Calu3 (cell line): ENCODE measurements around the gene ZBTB40. TPM values are rescaled to one million over a fixed set of nuclear protein-coding genes. Genes with fewer than 3 reads are reported as not detected.

Experiments
- BruUV-seq: library from RNA; stranded (reverse); fragments of 400-500 nt; replicated peaks from 2 replicates; lab custom pipeline; 2021; lab: Mats Ljungman, UMichigan
- CTCF ChIA-PET: fragments of 300-600 bp; sonication (Branson Sonifier 250); formaldehyde crosslinking; loops from one replicate; lab custom pipeline; 2022; ENCODE audit warnings: antibody characterized with exemption; lab: Charles Lee
- DNase-seq: peaks from one replicate; pipeline ENCODE4 v3.0.0; 2022
- H3K27ac Mint-ChIP-seq: one replicate; pipeline ENCODE4 v1.8.0; 2022; ENCODE audit warnings: mixed read lengths; ENCODE audit not compliant: unreplicated experiment
- H3K27me3 Mint-ChIP-seq: one replicate; pipeline ENCODE4 v1.8.0; 2022; ENCODE audit warnings: mixed read lengths; ENCODE audit not compliant: unreplicated experiment
- H3K36me3 Mint-ChIP-seq: one replicate; pipeline ENCODE4 v1.8.0; 2022; ENCODE audit warnings: mild to moderate bottlenecking, moderate library complexity, mixed read lengths; ENCODE audit not compliant: insufficient read depth, unreplicated experiment
- H3K4me1 Mint-ChIP-seq: one replicate; pipeline ENCODE4 v1.8.0; 2022; ENCODE audit warnings: mild to moderate bottlenecking, low read depth, mixed read lengths; ENCODE audit not compliant: unreplicated experiment
- H3K4me3 Mint-ChIP-seq: one replicate; pipeline ENCODE4 v1.8.0; 2022; ENCODE audit warnings: mild to moderate bottlenecking, low read depth, moderate library complexity, mixed read lengths; ENCODE audit not compliant: unreplicated experiment
- H3K9me3 Mint-ChIP-seq: one replicate; pipeline ENCODE4 v1.8.0; 2022; ENCODE audit warnings: low read depth, mixed read lengths; ENCODE audit not compliant: unreplicated experiment
- intact Hi-C: fragments of 100-400 bp; cut with micrococcal nuclease; formaldehyde crosslinking; loops from one replicate; pipeline ENCODE4 v1.10.0; 2022; ENCODE audit not compliant: unreplicated experiment
- total RNA-seq: library from RNA; stranded (reverse); gene quantifications from 2 replicates; pipeline ENCODE4 v1.2.3, GENCODE V29; 2022
- TF ChIP-seq, protein P1 (sequence below): fragments of 200-600 bp; IDR thresholded peaks from one replicate; pipeline ENCODE4 v1.8.0; 2022; ENCODE audit warnings: antibody characterized with exemption; ENCODE audit not compliant: unreplicated experiment

Gene ZBTB40
- total RNA-seq, 1 experiment from 2014 or later, result 18.7 TPM

DNA sequence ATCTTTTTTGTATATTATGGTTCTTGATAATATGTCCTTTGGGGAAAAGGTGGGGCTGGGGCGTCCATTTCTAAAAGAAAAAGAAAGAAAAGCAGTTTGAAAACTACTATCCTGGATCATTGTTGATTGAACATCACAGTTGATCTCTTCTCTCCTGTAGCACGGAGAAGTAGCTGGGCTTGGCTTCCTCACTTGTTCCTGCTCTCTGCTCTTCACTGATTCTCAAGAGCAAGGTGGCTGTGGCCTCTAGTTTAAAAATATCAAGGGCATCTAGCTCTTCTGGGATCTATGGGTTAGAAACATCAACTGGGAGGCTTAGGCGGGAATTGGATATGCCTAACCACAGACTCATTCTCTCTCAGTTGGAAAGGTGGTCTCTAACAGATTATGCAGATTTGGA, 73.6 kb downstream of the ZBTB40 start:
- CTCF ChIA-PET, result interaction anchor here (0.6 kb wide), 1 partner anchor 267 kb away, joined by 3 read pairs; no protein-coding TSS in a partner anchor
- H3K27ac Mint-ChIP-seq, result no peak overlapping the region
- TF ChIP-seq, protein P1, sequence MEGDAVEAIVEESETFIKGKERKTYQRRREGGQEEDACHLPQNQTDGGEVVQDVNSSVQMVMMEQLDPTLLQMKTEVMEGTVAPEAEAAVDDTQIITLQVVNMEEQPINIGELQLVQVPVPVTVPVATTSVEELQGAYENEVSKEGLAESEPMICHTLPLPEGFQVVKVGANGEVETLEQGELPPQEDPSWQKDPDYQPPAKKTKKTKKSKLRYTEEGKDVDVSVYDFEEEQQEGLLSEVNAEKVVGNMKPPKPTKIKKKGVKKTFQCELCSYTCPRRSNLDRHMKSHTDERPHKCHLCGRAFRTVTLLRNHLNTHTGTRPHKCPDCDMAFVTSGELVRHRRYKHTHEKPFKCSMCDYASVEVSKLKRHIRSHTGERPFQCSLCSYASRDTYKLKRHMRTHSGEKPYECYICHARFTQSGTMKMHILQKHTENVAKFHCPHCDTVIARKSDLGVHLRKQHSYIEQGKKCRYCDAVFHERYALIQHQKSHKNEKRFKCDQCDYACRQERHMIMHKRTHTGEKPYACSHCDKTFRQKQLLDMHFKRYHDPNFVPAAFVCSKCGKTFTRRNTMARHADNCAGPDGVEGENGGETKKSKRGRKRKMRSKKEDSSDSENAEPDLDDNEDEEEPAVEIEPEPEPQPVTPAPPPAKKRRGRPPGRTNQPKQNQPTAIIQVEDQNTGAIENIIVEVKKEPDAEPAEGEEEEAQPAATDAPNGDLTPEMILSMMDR, result no peak
- peaks cover 6% of the 10 kb centered on the region for H3K36me3 Mint-ChIP-seq
- no peaks in the 10 kb centered on the region for H3K27me3 Mint-ChIP-seq
- no TSS peak for BruUV-seq
- H3K4me3 Mint-ChIP-seq, result no peak overlapping the region
- no peaks in the 10 kb centered on the region for H3K9me3 Mint-ChIP-seq
- DNase-seq, result no peak
- H3K4me1 Mint-ChIP-seq, result no peaks in the 10 kb centered on the region
- intact Hi-C loops, result no loop called here

DNA sequence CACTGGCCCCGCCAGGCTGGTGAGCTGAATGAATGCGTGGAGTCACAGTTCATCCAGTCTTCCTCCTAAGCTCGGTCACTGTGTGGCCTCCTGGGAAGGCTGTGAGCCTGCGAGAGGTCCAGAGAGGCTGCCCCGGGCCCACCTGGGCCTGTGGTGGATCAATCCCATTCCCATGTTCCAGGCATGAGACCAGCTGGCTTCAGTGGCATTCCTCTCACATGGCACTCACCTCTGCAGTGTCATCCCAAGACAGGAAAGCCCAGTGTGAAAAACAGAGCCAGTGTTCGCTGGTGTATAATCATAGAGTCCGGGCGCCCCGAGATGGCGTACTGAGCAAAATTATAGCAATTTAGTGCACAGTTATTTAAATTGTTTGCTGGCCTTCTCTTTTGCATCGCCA, 74.0 kb downstream of the ZBTB40 start:
- H3K27me3 Mint-ChIP-seq, result no peaks in the 10 kb centered on the region
- TF ChIP-seq, protein P1, result no peak
- H3K4me1 Mint-ChIP-seq, result no peaks in the 10 kb centered on the region
- H3K4me3 Mint-ChIP-seq, result no peak overlapping the region
- BruUV-seq, result no TSS peak
- DNase-seq, result no peak
- H3K36me3 Mint-ChIP-seq, result peaks cover 6% of the 10 kb centered on the region
- H3K27ac Mint-ChIP-seq, result no peak overlapping the region
- H3K9me3 Mint-ChIP-seq, result no peaks in the 10 kb centered on the region
- intact Hi-C loops, result no loop called here
- CTCF ChIA-PET, result no interaction called here

DNA sequence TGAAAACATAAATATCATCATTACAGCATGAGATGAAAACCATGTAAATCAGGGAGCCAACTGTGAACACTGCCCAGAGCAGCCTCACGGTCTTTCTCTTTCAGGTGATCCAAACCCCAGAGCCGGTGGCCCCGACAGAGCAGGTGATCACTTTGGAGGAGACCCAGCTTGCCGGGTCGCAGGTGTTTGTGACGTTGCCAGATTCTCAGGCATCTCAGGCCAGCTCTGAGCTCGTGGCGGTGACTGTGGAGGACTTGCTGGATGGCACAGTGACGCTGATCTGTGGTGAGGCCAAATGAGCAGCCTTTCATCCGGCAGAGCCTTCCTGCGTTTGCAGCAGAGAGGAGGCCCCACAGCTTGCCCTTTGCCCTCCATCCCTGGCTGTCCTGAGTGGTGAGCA, 74.4 kb downstream of the ZBTB40 start:
- no TSS peak for BruUV-seq
- no peaks in the 10 kb centered on the region for H3K4me1 Mint-ChIP-seq
- intact Hi-C loops, result no loop called here
- TF ChIP-seq, protein P1, result no peak
- no peak overlapping the region for H3K27ac Mint-ChIP-seq
- H3K4me3 Mint-ChIP-seq, result no peak overlapping the region
- no peaks in the 10 kb centered on the region for H3K9me3 Mint-ChIP-seq
- CTCF ChIA-PET, result no interaction called here
- no peak for DNase-seq
- peaks cover 6% of the 10 kb centered on the region for H3K36me3 Mint-ChIP-seq
- H3K27me3 Mint-ChIP-seq, result no peaks in the 10 kb centered on the region

DNA sequence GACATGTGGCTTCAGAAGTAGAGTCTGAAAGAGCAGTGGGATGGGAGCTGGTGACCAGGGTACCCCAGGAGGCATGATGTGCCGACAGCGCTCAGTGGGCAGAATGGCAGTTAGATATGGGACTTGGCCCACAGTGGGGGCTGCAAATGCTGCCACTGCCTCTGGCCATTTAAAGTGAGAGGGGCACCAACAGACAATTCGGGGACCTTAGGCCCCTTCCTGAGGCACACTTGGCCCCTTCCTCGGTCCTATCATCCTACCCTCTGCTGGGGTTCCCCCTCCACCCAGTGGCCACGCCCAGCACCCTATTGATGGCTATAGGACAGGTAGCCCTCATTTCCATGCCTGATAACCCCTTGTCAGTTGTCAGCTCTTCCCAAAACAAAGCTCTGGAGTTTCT, 75.0 kb downstream of the ZBTB40 start:
- BruUV-seq, result no TSS peak
- Mint-ChIP-seq H3K27me3 (no peaks in the 10 kb centered on the region), H3K4me1 (no peaks in the 10 kb centered on the region), H3K4me3 (no peak overlapping the region), H3K27ac (no peak overlapping the region), H3K36me3 (peaks cover 6% of the 10 kb centered on the region), H3K9me3 (no peaks in the 10 kb centered on the region)
- TF ChIP-seq, protein P1, result no peak
- DNase-seq, result no peak
- CTCF ChIA-PET, result no interaction called here
- intact Hi-C loops, result no loop called here
